Stimulated activated CD4-positive, alpha-beta T cell treated with anti-CD3 and anti-CD28 coated beads, Interleukin-1b, Interleukin-23, amount 100 ng/mL, for 4 hours (primary cell): ENCODE results near the gene ADGRD1.
"Not testable (repeated sequence)": the region's sequence is repeated elsewhere in the genome, so short reads cannot be mapped to it uniquely, and the experiment has no call there.

Source experiments
- DNase-seq, 2 donors: peaks; one replicate each; pipeline ENCODE4 v3.0.0-alpha.2; 2020; ENCODE audit warnings: low read depth in 2 of 2

The ADGRD1 gene

GRCh38 chr12:131055596-131056233, 102.0 kb downstream of the ADGRD1 start:
- no peak for DNase-seq

DNA sequence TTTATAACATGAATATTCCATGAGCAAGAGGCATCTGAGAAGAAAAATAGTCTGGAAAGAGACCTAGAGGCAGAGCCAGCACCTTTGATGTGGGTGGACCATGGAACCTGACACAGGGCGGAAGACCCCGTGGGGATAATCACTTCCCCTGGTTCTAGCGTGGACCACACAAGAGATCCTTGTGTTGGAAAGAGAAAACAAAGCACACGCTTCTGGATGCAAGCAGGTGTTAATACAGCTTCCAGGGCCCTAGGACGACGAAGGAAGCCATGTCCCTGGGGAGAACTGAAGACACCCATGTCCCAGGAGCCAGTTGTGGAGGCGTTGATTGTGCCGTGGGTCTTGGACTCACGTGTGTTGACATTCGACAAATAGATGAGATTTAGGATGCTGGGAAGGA, 102.9 kb downstream of the ADGRD1 start:
- DNase-seq: no peak

DNA sequence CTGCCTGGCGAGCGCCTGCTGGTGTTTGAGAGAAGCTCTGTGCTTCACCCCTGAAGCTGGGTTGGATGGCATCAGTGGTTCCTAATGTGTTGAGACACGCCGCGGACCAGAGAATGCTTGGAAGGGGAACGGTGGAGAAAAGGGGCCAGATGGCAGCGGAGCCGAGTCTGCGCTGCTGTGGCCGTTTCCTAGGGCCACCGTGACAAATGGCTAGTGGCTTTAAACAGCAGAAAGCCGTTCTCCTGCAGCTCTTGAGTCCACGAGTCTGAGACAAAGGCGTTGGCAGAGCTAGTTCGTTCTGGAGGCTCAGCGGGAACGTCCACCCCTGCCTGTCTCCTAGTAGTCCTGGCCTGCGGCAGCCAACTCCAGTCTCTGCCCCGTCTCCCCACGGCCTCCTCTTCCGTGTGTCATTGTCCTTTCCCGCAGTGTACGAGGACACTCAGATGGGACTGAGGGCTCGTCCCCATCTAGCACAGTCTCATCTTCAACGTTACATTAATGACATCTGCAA, 103.6 kb downstream of the ADGRD1 start:
- no peak for DNase-seq

GRCh38 chr12:131057722-131058515, 104.2 kb downstream of the ADGRD1 start:
- DNase-seq: no peak

- no peak for DNase-seq
These were observed 105.0 kb downstream of the ADGRD1 start for GRCh38 chr12:131058700-131059099.

DNA sequence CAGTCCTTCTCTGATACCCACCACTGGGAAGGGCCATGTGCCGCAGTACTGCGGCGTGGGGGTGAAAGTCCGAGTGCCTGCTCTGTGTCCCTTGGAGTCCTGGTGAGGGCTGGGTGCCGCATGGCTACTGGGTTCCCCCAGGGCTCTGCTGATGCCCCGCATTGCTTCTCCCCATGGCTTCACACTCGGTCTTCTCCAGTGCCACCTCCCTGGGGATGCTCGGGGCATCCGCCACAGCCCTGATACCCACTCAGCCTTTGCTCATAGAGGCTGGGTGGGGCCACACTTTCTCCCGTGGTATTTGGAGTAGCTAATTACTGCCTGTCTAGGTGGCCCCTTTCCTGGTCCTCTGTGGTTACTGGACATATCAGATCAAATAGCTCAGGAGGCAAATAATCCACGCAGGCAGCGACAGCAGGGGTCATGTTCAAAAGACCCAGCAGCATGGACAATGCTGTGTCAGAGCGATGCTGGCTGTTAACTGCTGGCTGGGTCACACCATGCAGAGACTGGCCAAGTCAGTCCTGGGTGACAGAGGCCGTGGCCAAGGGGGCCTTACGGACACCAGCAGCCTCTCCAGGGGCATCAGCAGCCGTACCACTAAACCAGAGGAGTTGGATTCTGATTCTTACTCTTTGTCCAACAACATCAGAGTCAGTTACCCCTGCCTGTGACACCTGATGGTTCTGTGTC, 106.5 kb downstream of the ADGRD1 start:
- no peak for DNase-seq

- DNase-seq: no peak
These were observed 107.5 kb downstream of the ADGRD1 start for GRCh38 chr12:131061041-131061806.

DNA sequence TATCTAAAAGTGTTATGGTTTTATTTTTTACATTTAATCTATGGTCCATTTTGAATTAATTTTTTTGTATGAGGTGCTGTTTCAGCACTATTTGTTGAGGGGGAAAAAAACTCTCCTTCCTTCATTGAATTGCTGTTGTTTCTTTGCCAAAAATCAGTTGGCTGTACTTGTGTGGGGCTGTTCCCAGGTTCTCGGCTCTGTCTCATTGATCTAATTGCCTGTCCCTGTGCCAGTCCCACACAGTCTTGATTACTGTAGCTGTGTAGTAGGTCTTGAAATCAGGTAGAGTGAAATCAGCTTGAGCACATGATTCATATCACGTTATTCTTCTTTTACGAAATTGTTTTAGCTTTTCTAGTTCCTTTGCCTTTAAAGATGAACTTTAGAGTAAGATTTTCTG, 109.7 kb downstream of the ADGRD1 start:
- DNase-seq: no peak

GRCh38 chr12:131063960-131064359, 110.3 kb downstream of the ADGRD1 start:
- no peak for DNase-seq

- DNase-seq: no peak
These were observed 111.6 kb downstream of the ADGRD1 start for GRCh38 chr12:131065279-131065678.

DNA sequence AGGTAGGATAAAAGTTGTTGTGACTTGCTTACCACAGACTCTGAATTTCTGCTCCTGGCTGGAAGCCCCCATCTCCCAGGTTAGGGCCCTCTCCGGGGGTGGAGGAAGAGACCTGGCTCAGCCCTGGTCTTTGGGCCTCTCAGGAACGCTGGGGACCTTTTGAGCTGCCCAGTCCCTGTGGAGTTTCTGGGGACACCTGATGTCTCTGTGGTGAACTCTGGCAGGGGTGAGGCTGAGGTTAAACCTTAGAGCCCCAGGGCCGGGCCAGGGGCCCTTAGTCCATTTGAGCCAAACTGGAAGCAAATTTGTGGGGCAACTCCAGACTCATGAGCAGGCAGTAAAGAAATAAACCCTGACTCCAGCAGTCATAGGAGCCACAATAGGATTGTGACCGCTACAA, 112.1 kb downstream of the ADGRD1 start:
- no peak for DNase-seq

DNA sequence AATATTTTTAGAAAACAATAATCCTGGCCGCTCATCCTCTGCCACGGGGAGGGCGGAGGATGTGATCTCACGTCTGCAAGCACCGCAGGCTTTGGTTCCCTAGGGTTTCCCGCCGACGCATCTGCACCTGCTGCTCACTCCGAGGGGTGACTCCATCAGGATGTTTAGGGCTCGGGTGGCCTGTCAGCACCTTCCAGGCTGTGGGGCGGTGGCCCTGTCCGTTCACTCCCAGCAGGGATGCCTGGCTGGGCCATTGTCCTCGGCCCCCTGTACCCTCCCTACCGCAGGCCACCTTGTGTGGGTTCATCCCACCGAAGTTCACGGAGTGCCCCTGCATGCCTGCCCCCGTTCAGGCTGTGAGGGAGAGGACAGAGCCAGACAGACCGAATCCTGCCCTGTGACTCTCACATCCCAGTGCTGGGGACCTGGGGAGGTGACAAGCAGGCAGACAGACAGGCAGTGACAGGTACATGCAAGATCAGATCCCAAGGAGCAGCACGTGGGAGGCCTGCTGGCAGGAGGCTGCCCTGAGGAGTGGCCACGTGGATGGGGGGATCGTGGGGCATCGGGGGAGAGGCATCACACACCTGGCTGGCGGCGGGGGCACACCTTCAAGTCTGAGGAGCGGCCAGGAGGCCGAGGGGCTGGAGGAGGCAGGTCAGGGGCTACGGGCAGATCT, 112.6 kb downstream of the ADGRD1 start:
- no peak for DNase-seq

- no peak for DNase-seq
These were observed 113.3 kb downstream of the ADGRD1 start for GRCh38 chr12:131066886-131067490.

DNA sequence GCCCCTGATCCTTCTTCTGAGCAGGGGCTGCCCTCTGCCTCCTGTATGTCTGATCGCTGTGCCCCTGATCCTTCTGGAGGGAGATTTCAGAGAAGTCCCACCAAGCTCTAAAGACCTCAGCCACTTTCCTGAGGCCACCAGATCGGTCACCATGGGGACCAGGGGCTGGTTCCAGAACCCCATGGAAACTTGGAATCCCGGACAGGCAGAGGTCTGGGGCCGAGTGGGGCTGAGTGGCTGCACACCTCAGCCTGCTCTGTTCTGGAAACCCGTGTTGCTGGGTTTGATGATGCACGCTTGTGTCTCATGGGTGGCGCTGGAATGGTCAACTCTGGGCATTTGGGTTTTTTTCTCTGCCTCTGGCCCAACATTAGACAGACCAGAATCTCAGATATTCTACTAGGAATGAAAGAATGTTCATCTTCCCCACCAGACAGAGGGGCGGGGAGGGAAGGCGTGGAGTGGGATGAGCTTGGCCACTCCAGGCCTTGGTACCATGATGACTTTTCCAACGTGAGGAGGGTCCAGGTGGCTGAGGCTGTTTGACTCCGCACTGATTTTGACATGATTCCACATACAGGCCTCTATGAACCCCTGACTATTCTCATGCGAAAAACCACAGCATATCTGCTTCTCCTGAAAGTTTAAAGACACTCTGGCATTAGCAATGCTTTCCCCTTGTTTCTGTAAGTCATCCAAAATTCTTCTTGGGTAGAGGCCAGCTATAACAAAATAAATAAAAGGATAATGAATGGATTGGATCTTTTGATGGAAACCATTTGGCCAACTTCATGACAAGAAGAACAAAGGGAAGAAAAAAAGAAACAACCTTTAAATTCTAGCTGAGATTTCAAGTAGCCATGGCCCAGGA, 114.5 kb downstream of the ADGRD1 start:
- no peak for DNase-seq

DNA sequence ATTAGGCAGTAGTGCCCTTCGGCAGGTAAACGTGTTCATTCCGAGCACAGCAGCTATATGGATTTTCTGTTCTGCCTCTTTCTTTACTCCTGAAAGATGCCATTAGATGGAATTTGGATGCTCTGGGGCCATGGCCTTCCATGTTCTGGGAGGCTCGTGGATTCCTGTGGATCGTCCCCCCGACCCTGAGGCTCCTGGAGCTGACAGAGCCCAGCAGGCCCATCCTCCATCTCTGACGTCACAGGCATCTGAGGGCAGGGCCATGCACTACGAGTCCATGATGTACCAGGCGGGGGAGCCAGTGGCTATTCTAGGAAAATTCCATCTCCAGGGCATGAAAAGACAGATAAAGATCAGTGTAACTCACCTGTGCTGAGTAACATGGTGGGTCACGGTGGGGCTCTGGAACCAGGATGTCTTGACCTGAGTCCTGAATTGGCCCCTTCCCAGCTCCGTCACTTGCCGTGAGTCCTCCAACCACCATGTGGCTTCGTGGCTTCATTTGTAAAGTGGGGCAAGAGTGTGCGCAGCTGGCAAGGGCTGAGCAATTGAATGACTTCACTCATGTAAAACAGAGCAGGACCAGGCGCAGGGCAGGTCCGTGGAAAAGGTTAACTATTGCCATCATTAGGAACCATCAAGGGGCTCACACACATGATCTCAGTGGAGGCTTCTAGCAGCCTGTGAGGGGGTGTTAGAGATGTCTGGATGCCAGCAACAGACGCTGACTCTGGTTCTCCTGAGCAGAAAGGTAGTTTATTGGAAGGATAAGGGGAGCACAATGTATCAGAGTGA, 115.4 kb downstream of the ADGRD1 start:
- DNase-seq: not testable (repeated sequence)

GRCh38 chr12:131070136-131070535, 116.4 kb downstream of the ADGRD1 start:
- not testable (repeated sequence) for DNase-seq

DNA sequence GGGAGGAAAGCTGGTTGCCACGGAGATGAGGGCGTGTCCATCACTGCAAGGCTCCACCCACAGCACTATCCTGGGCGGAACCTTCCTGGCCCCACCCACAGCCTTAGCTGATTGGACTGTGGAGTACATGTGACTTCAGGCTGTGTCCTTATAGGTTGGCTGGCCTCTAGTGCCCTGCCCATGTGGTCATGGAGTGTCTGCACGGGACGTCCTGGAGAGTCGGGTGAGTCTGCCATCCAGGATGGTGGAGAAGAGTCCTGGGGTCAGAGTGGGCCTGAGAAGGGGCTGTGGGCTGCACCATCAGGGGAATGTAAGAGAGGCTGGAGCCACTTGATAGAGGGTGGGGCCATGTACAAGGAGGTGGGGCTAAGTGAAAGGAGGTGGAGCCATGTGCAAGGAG, 117.0 kb downstream of the ADGRD1 start:
- not testable (repeated sequence) for DNase-seq

DNA sequence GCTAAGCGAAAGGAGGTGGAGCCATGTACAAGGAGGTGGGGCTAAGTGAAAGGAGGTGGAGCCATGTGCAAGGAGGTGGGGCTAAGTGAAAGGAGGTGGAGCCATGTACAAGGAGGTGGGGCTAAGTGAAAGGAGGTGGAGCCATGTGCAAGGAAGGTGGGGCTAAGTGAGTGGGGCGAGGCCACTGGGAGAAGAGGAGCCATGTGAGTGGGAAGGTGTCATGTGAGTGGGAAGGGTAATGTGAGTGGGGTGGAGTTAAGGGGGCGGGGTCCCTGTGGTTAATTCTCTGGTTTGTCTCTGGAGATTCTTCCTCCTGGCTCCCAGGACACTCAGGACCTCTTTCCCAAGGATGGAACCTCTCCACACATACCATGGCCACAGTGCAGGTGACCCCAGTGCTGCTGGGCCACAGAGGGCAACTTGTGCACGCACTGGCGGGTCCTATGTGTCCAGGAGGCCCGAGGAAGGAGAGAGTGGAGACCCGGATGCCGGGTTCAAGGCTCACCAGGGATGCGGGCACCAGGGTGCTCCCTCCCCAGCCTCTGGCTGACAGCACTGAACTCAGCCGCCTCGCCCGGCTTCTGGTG, 117.6 kb downstream of the ADGRD1 start:
- DNase-seq: not testable (repeated sequence)

- not testable (repeated sequence) for DNase-seq
These were observed 118.2 kb downstream of the ADGRD1 start for GRCh38 chr12:131071950-131072349.
